Endothelial cell of umbilical vein (primary cell): ENCODE measurements around the gene SEMA3E. TPM values are rescaled to one million over a fixed set of nuclear protein-coding genes. Genes with fewer than 3 reads are reported as not detected.

Source experiments
- BruUV-seq: library from RNA; stranded (reverse); fragments of 400-500 nt; replicated peaks from 2 replicates; lab custom pipeline; 2021; lab: Mats Ljungman, UMichigan
- CTCF ChIA-PET: fragments of 300-600, 350-600 bp; sonication (Branson Sonifier 250); formaldehyde crosslinking; loops from one replicate; lab custom pipeline; 2021; ENCODE audit warnings: antibody characterized with exemption, inconsistent platforms; lab: Charles Lee
- POLR2A ChIA-PET: fragments of 300-600, 350-600 bp; sonication (Branson Sonifier 250); formaldehyde crosslinking; loops from one replicate; lab custom pipeline; 2021; ENCODE audit warnings: antibody characterized with exemption, inconsistent platforms; lab: Charles Lee
- DNase-seq: peaks from one replicate; pipeline ENCODE4 v3.0.0-alpha.2; 2011; ENCODE audit warnings: low read depth, low spot score
- FAIRE-seq: peaks from 2 replicates; lab custom pipeline; 2011; peaks lifted over from hg19 to GRCh38; lab: Jason Lieb, UNC
- H2AFZ ChIP-seq: 2 replicates; pipeline ENCODE4 v1.6.0; 2012; ENCODE audit warnings: low read depth, low read length, control low read depth, inconsistent platforms
- H3K27ac ChIP-seq: 2 replicates; pipeline ENCODE4 v1.5.1; 2011; ENCODE audit warnings: low read depth, mild to moderate bottlenecking, control low read depth, low read length, moderate library complexity; ENCODE audit not compliant: insufficient read depth
- H3K27me3 ChIP-seq, 2 experiments: 2 replicates each; pipeline versions ENCODE4 v1.6.0 to v1.6.1; 2011; ENCODE audit warnings: low read length in 2 of 2, mixed read lengths in 1 of 2; ENCODE audit not compliant: control insufficient read depth in 2 of 2, insufficient read depth in 2 of 2
- H3K36me3 ChIP-seq, 2 experiments: 2 replicates in 1 of 2; 3 replicates in 1 of 2; pipeline ENCODE4 v1.5.1; 2011; ENCODE audit warnings: low read length in 2 of 2, mild to moderate bottlenecking in 1 of 2, moderate library complexity in 1 of 2; ENCODE audit not compliant: control insufficient read depth in 2 of 2, insufficient read depth in 2 of 2; ENCODE audit errors: extremely low read depth in 1 of 2
- H3K4me1 ChIP-seq: 3 replicates; pipeline ENCODE4 v1.5.1; 2011; ENCODE audit warnings: mild to moderate bottlenecking, low read length; ENCODE audit not compliant: control insufficient read depth, insufficient read depth; ENCODE audit errors: extremely low read depth
- H3K4me2 ChIP-seq: 2 replicates; pipeline ENCODE4 v1.6.1; 2011; ENCODE audit warnings: low read length, control low read depth, mixed read lengths; ENCODE audit not compliant: insufficient read depth
- H3K4me3 ChIP-seq, 3 experiments: fragments of 200-600 bp in 1 of 3; sonication (generic), shearing (Covaris generic) in 1 of 3; replicated peaks in 1 of 3; 2 replicates each; pipeline ENCODE4 v1.5.1; 2011 to 2016; ENCODE audit warnings: control low read depth in 3 of 3, low read length in 3 of 3, mild to moderate bottlenecking in 2 of 3, inconsistent platforms in 1 of 3, low read depth in 1 of 3, moderate library complexity in 1 of 3; ENCODE audit not compliant: insufficient read depth in 1 of 3
- H3K79me2 ChIP-seq: 2 replicates; pipeline ENCODE4 v1.6.0; 2012; ENCODE audit warnings: low read length, inconsistent platforms; ENCODE audit not compliant: control insufficient read depth, insufficient read depth
- H3K9ac ChIP-seq: replicated peaks from 2 replicates; pipeline ENCODE3; 2011; ENCODE audit warnings: low read length, control low read depth; ENCODE audit not compliant: insufficient read depth; ENCODE audit errors: extremely low read depth
- H3K9me1 ChIP-seq: replicated peaks from 3 replicates; pipeline ENCODE4 v1.6.0; 2011; ENCODE audit warnings: mild to moderate bottlenecking, low read length; ENCODE audit not compliant: control insufficient read depth, insufficient read depth; ENCODE audit errors: extremely low read depth
- H3K9me3 ChIP-seq: replicated peaks from 2 replicates; pipeline ENCODE4 v1.5.1; 2012; ENCODE audit warnings: low read length, inconsistent platforms; ENCODE audit not compliant: control insufficient read depth, insufficient read depth
- H4K20me1 ChIP-seq: replicated peaks from 2 replicates; pipeline ENCODE3; 2011; ENCODE audit warnings: mild to moderate bottlenecking, low read length; ENCODE audit not compliant: control insufficient read depth, insufficient read depth; ENCODE audit errors: extremely low read depth
- EZH2 ChIP-seq: IDR thresholded peaks from 2 replicates; pipeline ENCODE4 v1.6.1; 2012; ENCODE audit warnings: borderline replicate concordance, low read depth, mild to moderate bottlenecking, moderate library complexity, low read length, inconsistent platforms; ENCODE audit not compliant: severe bottlenecking
- FOS ChIP-seq: IDR thresholded peaks from 2 replicates; pipeline ENCODE4 v1.6.1; 2011; ENCODE audit warnings: mild to moderate bottlenecking, low read length, moderate library complexity, borderline replicate concordance; ENCODE audit not compliant: insufficient read depth
- GATA2 ChIP-seq: IDR thresholded peaks from 2 replicates; pipeline ENCODE4 v1.7.0; 2011; ENCODE audit warnings: low read depth, mild to moderate bottlenecking, moderate library complexity, mixed read lengths, low read length; ENCODE audit not compliant: insufficient read length, insufficient read depth
- JUN ChIP-seq: IDR thresholded peaks from 2 replicates; pipeline ENCODE4 v1.6.1; 2011; ENCODE audit warnings: borderline replicate concordance, low read depth; ENCODE audit not compliant: insufficient read length, insufficient read depth
- MYC ChIP-seq: IDR thresholded peaks from one replicate; pipeline ENCODE4 v1.6.1; 2011; ENCODE audit warnings: mild to moderate bottlenecking, low read depth, low read length
- POLR2A ChIP-seq: IDR thresholded peaks from 2 replicates; pipeline ENCODE4 v1.6.1; 2012; ENCODE audit warnings: low read depth, mild to moderate bottlenecking, control low read depth, low read length
- POLR2AphosphoS5 ChIP-seq: IDR thresholded peaks from 2 replicates; pipeline ENCODE4 v1.6.1; 2012; ENCODE audit warnings: low read depth, mild to moderate bottlenecking, control low read depth, low read length, moderate library complexity; ENCODE audit not compliant: insufficient read depth
- dilution Hi-C: fragments of 300-500 bp; cut with MboI; formaldehyde crosslinking; loops from one replicate; pipeline ENCODE4 v1.15.0; 2019; ENCODE audit warnings: low sequenced_read_pairs; ENCODE audit not compliant: extremely low pct_ligation_motif_present
- intact Hi-C: fragments of 100-400 bp; cut with micrococcal nuclease; formaldehyde crosslinking; loops from one replicate; pipeline ENCODE4 v1.10.0; 2022
- polyA plus RNA-seq, 4 experiments: library from polyadenylated mRNA; depleted of rRNA in 3 of 4; stranded (reverse) in 3 of 4; unstranded in 1 of 4; fragments of >200 nt; gene quantifications; 2 replicates each; pipeline versions ENCODE4 v1.2.1 to v1.2.3, GENCODE V29; 2011 to 2012; ENCODE audit warnings: missing spikeins in 1 of 4
- total RNA-seq: library from RNA; stranded (reverse); gene quantifications from 2 replicates; pipeline ENCODE4 v1.2.3, GENCODE V29; 2021
- TF ChIP-seq, protein P1 (sequence below): IDR thresholded peaks from 2 replicates; pipeline ENCODE4 v1.6.1; 2011; ENCODE audit not compliant: insufficient read depth, insufficient read length
- TF ChIP-seq, protein P2 (sequence below), 2 donors: IDR thresholded peaks; 1 replicate in 1 of 2; 2 replicates in 1 of 2; pipeline ENCODE4 v1.5.1; 2011; ENCODE audit warnings: low read length in 2 of 2, mild to moderate bottlenecking in 2 of 2, moderate library complexity in 2 of 2, control low read depth in 1 of 2, inconsistent platforms in 1 of 2, low read depth in 1 of 2; ENCODE audit not compliant: insufficient read depth in 1 of 2; ENCODE audit errors: extremely low read depth in 1 of 2

The SEMA3E gene
- total and polyA plus RNA-seq, 2 donors (not counting 3 experiments of a cell fraction or from before 2014, with no cell fraction given) = not detected

DNA sequence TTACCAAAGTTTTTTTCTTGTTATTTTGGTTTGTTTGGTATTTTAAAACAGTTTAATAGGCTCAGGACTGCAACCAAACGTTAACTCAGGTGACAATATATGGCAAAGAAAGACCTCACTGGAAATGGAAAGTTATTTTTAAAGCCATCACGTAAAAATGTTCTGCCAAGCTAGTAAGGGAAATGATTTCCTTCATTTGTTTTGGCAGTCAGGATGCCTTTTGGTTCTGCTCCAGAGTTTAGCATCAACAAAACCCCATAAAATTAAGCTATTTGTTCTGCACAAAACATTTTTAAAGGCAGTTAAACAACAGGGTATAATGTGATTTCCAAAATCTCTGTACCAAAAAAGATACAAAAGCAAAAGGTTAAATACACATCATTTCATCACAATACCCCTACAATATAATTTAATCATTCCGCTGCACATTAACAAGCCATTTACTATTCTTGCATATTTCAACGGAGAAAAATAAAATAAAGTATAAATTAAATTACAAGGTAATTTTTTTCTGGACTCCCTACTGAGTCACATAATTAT, 172.4 kb downstream of the SEMA3E start:
- Histone ChIP-seq H2AFZ (no peak overlapping the region), H3K9me3 (no peaks in the 10 kb centered on the region), H3K27ac (no peak overlapping the region), H4K20me1 (no peaks in the 10 kb centered on the region), H3K9me1 (no peaks in the 10 kb centered on the region), H3K36me3 (no peaks in the 10 kb centered on the region), H3K4me3 (no peak overlapping the region), H3K79me2 (no peaks in the 10 kb centered on the region), H3K4me2 (no peak overlapping the region), H3K4me1 (no peaks in the 10 kb centered on the region), H3K9ac (no peak overlapping the region), H3K27me3 (peaks cover 2 to 5% of the 10 kb centered on the region in 2 experiments)
- DNase-seq = peak; percentile 38
- dilution Hi-C loops = no loop called here
- no TSS peak for BruUV-seq
- FAIRE-seq = peak; percentile 15
- ChIA-PET CTCF (no interaction called here), POLR2A (no interaction called here)
- intact Hi-C loops = no loop called here
- TF ChIP-seq, protein P1, sequence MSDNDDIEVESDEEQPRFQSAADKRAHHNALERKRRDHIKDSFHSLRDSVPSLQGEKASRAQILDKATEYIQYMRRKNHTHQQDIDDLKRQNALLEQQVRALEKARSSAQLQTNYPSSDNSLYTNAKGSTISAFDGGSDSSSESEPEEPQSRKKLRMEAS = no peak
- no peak for TF ChIP-seq MYC
- TF ChIP-seq GATA2 = no peak
- TF ChIP-seq EZH2 = no peak
- no peak for TF ChIP-seq FOS
- TF ChIP-seq JUN = no peak
- no peak for TF ChIP-seq POLR2AphosphoS5
- TF ChIP-seq, protein P2, sequence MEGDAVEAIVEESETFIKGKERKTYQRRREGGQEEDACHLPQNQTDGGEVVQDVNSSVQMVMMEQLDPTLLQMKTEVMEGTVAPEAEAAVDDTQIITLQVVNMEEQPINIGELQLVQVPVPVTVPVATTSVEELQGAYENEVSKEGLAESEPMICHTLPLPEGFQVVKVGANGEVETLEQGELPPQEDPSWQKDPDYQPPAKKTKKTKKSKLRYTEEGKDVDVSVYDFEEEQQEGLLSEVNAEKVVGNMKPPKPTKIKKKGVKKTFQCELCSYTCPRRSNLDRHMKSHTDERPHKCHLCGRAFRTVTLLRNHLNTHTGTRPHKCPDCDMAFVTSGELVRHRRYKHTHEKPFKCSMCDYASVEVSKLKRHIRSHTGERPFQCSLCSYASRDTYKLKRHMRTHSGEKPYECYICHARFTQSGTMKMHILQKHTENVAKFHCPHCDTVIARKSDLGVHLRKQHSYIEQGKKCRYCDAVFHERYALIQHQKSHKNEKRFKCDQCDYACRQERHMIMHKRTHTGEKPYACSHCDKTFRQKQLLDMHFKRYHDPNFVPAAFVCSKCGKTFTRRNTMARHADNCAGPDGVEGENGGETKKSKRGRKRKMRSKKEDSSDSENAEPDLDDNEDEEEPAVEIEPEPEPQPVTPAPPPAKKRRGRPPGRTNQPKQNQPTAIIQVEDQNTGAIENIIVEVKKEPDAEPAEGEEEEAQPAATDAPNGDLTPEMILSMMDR (IDR thresholded peaks at IDR 0.05; ENCODE audit: extremely low read depth in 1 of 2, insufficient read depth in 1 of 2, low read depth in 1 of 2, low read length in 2 of 2) = no peak
- TF ChIP-seq POLR2A = no peak
